HCT116 (cell line): ENCODE data around the gene CD2. TPM values are rescaled to one million over a fixed set of nuclear protein-coding genes. Genes with fewer than 3 reads are reported as not detected.

ENCODE experiments used
- ATAC-seq: fragments of 200-7000 bp; cut with Tn5 transposase; 2 replicates; pipeline ENCODE4 v1.9.1; 2020; ENCODE audit warnings: mild to moderate bottlenecking, moderate library complexity
- BruUV-seq: library from RNA; stranded (reverse); fragments of 400-500 nt; replicated peaks from 2 replicates; lab custom pipeline; 2021; lab: Mats Ljungman, UMichigan
- CTCF ChIA-PET: fragments of 300-600 bp; sonication (Branson Sonifier 250); formaldehyde crosslinking; loops from one replicate; lab custom pipeline; 2021; ENCODE audit warnings: antibody characterized with exemption; lab: Charles Lee
- POLR2A ChIA-PET: fragments of 300-600, 350-600 bp; sonication (Branson Sonifier 250); formaldehyde crosslinking; loops from one replicate; lab custom pipeline; 2021; ENCODE audit warnings: antibody characterized with exemption; lab: Charles Lee
- RAD21 ChIA-PET, 2 experiments: fragments of 300-600 bp; sonication (Branson Sonifier 250); formaldehyde crosslinking; loops; one replicate each; lab custom pipeline; 2023; ENCODE audit warnings: low total read pairs in 2 of 2; ENCODE audit not compliant: uncharacterized antibody in 2 of 2, unreplicated experiment in 2 of 2, low non-redundant PET in 1 of 2; lab: Charles Lee
- DNase-seq: peaks from one replicate; pipeline ENCODE4 v3.0.0-alpha.2; 2010; ENCODE audit warnings: low read depth, low spot score
- H2AFZ ChIP-seq: fragments of 200-600 bp; shearing (Covaris generic), sonication (generic); 2 replicates; pipeline ENCODE4 v1.6.1; 2017; ENCODE audit warnings: low read depth, mixed run types, mixed read lengths, antibody characterized with exemption, low read length; ENCODE audit not compliant: poor library complexity, severe bottlenecking
- H3K27ac ChIP-seq: 2 replicates; pipeline ENCODE4 v1.5.1; 2012; ENCODE audit warnings: low read depth, low read length
- H3K27me3 ChIP-seq: fragments of 200-600 bp; sonication (generic); 2 replicates; pipeline ENCODE4 v1.6.1; 2016; ENCODE audit warnings: mixed run types, low read length, mixed read lengths; ENCODE audit not compliant: insufficient read depth
- H3K36me3 ChIP-seq, 2 experiments: fragments of 200-500 bp in 1 of 2; fragments of 200-600 bp in 1 of 2; sonication (Bioruptor generic) in 1 of 2; sonication (generic) in 1 of 2; 2 replicates each; pipeline versions ENCODE4 v1.5.1 to v1.6.1; 2014 to 2016; ENCODE audit warnings: low read length in 2 of 2, inconsistent platforms in 1 of 2, mixed read lengths in 1 of 2, mixed run types in 1 of 2; ENCODE audit not compliant: insufficient read depth in 2 of 2, control insufficient read depth in 1 of 2
- H3K4me1 ChIP-seq, 2 experiments: fragments of 200-600 bp in 1 of 2; sonication (generic) in 1 of 2; 2 replicates each; pipeline versions ENCODE4 v1.5.1 to v1.6.1; 2012 to 2017; ENCODE audit warnings: low read length in 2 of 2, inconsistent platforms in 1 of 2, mild to moderate bottlenecking in 1 of 2, mixed read lengths in 1 of 2, mixed run types in 1 of 2, moderate library complexity in 1 of 2; ENCODE audit not compliant: insufficient read depth in 2 of 2, control insufficient read depth in 1 of 2
- H3K4me2 ChIP-seq: fragments of 200-600 bp; sonication (generic); 2 replicates; pipeline ENCODE4 v1.6.1; 2017; ENCODE audit warnings: mixed run types, low read length, mixed read lengths
- H3K4me3 ChIP-seq, 2 experiments: fragments of 200-600 bp in 1 of 2; sonication (generic) in 1 of 2; replicated peaks in 1 of 2; 2 replicates each; pipeline ENCODE4 v1.5.1; 2011 to 2016; ENCODE audit warnings: low read length in 2 of 2, control low read depth in 1 of 2, low read depth in 1 of 2, mild to moderate bottlenecking in 1 of 2, mixed read lengths in 1 of 2, mixed run types in 1 of 2
- H3K79me2 ChIP-seq: fragments of 200-600 bp; sonication (generic); 2 replicates; pipeline ENCODE4 v1.6.1; 2017; ENCODE audit warnings: mild to moderate bottlenecking, mixed run types, low read length, moderate library complexity, mixed read lengths; ENCODE audit not compliant: insufficient read depth
- H3K9ac ChIP-seq: fragments of 200-600 bp; sonication (generic); 2 replicates; pipeline ENCODE4 v1.6.1; 2016; ENCODE audit warnings: low read length, mixed read lengths
- H3K9me2 ChIP-seq: fragments of 200-600 bp; sonication (generic), shearing (Covaris generic); 2 replicates; pipeline ENCODE4 v1.6.1; 2017; ENCODE audit warnings: mixed run types, mild to moderate bottlenecking, moderate library complexity; ENCODE audit not compliant: insufficient read depth
- H3K9me3 ChIP-seq, 2 experiments: fragments of 200-500 bp in 1 of 2; fragments of 200-600 bp in 1 of 2; sonication (Bioruptor generic) in 1 of 2; sonication (generic) in 1 of 2; 2 replicates each; pipeline ENCODE4 v1.6.1; 2014 to 2017; ENCODE audit warnings: low read length in 2 of 2, mixed read lengths in 2 of 2, inconsistent platforms in 1 of 2, low read depth in 1 of 2, mild to moderate bottlenecking in 1 of 2, mixed run types in 1 of 2, moderate library complexity in 1 of 2; ENCODE audit not compliant: control insufficient read depth in 1 of 2, insufficient read depth in 1 of 2
- H4K20me1 ChIP-seq: fragments of 200-600 bp; sonication (generic), shearing (Covaris generic); 2 replicates; pipeline ENCODE4 v1.6.1; 2017; ENCODE audit warnings: mixed run types, mild to moderate bottlenecking, moderate library complexity; ENCODE audit not compliant: insufficient read depth
- ATF3 ChIP-seq: IDR thresholded peaks from 2 replicates; pipeline ENCODE4 v1.6.1; 2012
- CBX3 ChIP-seq: IDR thresholded peaks from 2 replicates; pipeline ENCODE4 v1.6.1; 2012; ENCODE audit warnings: low read depth
- EGR1 ChIP-seq: IDR thresholded peaks from 2 replicates; pipeline ENCODE4 v1.6.1; 2012; ENCODE audit warnings: low read depth
- FOSL1 ChIP-seq: IDR thresholded peaks from 2 replicates; pipeline ENCODE4 v1.6.1; 2012; ENCODE audit warnings: low read depth
- POLR2A ChIP-seq: IDR thresholded peaks from 2 replicates; pipeline ENCODE4 v1.7.0; 2011; ENCODE audit warnings: borderline replicate concordance; ENCODE audit not compliant: insufficient read depth, insufficient read length; ENCODE audit errors: extremely low read depth
- SIN3A ChIP-seq: IDR thresholded peaks from 2 replicates; pipeline ENCODE4 v1.6.1; 2012; ENCODE audit warnings: low read depth
- TCF7L2 ChIP-seq: IDR thresholded peaks from 2 replicates; pipeline ENCODE4 v1.7.0; 2011; ENCODE audit warnings: borderline replicate concordance, inconsistent platforms; ENCODE audit not compliant: insufficient read depth, insufficient read length; ENCODE audit errors: extremely low read depth
- YY1 ChIP-seq: IDR thresholded peaks from 2 replicates; pipeline ENCODE4 v1.6.1; 2011; ENCODE audit warnings: low read length, low read depth, moderate library complexity, mild to moderate bottlenecking; ENCODE audit not compliant: insufficient replicate concordance; ENCODE audit errors: extremely low read depth
- ZFX ChIP-seq: fragments of 450-650 bp; IDR thresholded peaks from 2 replicates; pipeline ENCODE4 v1.6.1; 2017
- intact Hi-C: fragments of 100-400 bp; cut with micrococcal nuclease; formaldehyde crosslinking; loops from 2 replicates; pipeline ENCODE4 v1.10.0; 2022
- total RNA-seq: library from RNA; stranded (reverse); gene quantifications from one replicate; pipeline ENCODE4 v1.2.1, GENCODE V29; 2021; ENCODE audit not compliant: unreplicated experiment
- TF ChIP-seq, protein P1 (sequence below): IDR thresholded peaks from 2 replicates; pipeline ENCODE4 v1.6.1; 2012; ENCODE audit warnings: low read depth

Gene CD2
- total RNA-seq, 1 experiment from 2014 or later = 0.57 TPM

DNA sequence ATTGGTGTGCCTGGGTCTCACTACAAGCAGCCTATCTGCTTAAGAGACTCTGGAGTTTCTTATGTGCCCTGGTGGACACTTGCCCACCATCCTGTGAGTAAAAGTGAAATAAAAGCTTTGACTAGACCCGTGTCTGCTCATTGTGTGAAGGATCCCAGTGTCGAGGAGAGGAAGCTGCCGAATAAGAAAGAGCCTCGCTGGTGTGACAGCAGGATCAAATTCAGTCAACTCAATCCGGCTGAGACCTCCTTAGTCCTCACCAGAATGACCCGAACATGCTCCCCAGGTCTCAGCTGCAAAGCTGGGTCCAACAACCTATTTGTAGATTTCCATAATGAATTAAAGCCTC, 14.8 kb downstream of the CD2 start:
- Histone ChIP-seq H3K4me2 (no peak overlapping the region), H3K79me2 (no peaks in the 10 kb centered on the region), H3K9me2 (no peaks in the 10 kb centered on the region), H3K4me3 (no peak overlapping the region), H3K9me3 (no peaks in the 10 kb centered on the region), H3K27ac (no peak overlapping the region), H3K36me3 (no peaks in the 10 kb centered on the region), H2AFZ (no peak overlapping the region), H3K9ac (no peak overlapping the region), H3K27me3 (no peaks in the 10 kb centered on the region), H4K20me1 (no peaks in the 10 kb centered on the region), H3K4me1 (no peaks in the 10 kb centered on the region)
- ATAC-seq (no peak), DNase-seq (no peak)
- TF ChIP-seq FOSL1 (no peak), ATF3 (no peak), POLR2A (no peak), EGR1 (no peak), TCF7L2 (no peak), ZFX (no peak), YY1 (no peak), SIN3A (no peak), CBX3 (no peak)
- TF ChIP-seq, protein P1, sequence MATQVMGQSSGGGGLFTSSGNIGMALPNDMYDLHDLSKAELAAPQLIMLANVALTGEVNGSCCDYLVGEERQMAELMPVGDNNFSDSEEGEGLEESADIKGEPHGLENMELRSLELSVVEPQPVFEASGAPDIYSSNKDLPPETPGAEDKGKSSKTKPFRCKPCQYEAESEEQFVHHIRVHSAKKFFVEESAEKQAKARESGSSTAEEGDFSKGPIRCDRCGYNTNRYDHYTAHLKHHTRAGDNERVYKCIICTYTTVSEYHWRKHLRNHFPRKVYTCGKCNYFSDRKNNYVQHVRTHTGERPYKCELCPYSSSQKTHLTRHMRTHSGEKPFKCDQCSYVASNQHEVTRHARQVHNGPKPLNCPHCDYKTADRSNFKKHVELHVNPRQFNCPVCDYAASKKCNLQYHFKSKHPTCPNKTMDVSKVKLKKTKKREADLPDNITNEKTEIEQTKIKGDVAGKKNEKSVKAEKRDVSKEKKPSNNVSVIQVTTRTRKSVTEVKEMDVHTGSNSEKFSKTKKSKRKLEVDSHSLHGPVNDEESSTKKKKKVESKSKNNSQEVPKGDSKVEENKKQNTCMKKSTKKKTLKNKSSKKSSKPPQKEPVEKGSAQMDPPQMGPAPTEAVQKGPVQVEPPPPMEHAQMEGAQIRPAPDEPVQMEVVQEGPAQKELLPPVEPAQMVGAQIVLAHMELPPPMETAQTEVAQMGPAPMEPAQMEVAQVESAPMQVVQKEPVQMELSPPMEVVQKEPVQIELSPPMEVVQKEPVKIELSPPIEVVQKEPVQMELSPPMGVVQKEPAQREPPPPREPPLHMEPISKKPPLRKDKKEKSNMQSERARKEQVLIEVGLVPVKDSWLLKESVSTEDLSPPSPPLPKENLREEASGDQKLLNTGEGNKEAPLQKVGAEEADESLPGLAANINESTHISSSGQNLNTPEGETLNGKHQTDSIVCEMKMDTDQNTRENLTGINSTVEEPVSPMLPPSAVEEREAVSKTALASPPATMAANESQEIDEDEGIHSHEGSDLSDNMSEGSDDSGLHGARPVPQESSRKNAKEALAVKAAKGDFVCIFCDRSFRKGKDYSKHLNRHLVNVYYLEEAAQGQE = no peak
- ChIA-PET POLR2A (no interaction called here), CTCF (interaction anchor here (1.2 kb wide), 1 partner anchor 49 kb away, joined by 3 read pairs; no protein-coding TSS in a partner anchor), RAD21 (no interaction called here)
- intact Hi-C loops = loop anchor here (10.0 kb wide), 1 partner anchor 46 kb away; no protein-coding TSS in a partner anchor
- BruUV-seq = no TSS peak
